GM21717 (cell line): ENCODE results near the gene NHSL1.

ENCODE experiments used
- ATAC-seq: cut with Tn5 transposase; IDR thresholded peaks from one replicate; pipeline ENCODE4 v1.9.1; 2021; ENCODE audit warnings: mild to moderate bottlenecking, moderate library complexity; ENCODE audit not compliant: unreplicated experiment

Gene NHSL1

GRCh38 chr6:138498629-138499302, 528 bp downstream of the NHSL1 start:
- ATAC-seq: no peak

GRCh38 chr6:138497286-138497685, 2.0 kb downstream of the NHSL1 start:
- ATAC-seq: no peak

DNA sequence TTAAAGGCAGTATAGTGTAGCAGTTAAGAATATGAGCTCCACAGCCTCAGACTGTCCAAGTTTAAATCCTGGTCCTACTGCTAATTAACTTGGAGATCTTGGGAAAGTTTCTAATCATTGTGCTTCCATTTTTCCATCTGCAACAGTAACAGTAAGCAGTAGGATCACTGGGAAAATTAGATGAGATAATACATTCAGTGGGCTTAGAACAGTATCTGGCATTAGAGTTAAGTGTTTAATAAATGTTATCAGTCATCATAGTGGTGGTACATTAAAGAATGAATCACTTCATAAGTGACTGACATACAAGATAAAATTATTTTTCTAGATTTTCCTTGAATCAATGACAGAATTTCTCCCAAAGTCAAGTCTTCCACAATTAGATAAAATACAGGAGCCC, 5.0 kb downstream of the NHSL1 start:
- no peak for ATAC-seq

- ATAC-seq: no peak
These were observed 5.9 kb downstream of the NHSL1 start for GRCh38 chr6:138493413-138493812.

GRCh38 chr6:138492871-138493270, 6.4 kb downstream of the NHSL1 start:
- no peak for ATAC-seq

DNA sequence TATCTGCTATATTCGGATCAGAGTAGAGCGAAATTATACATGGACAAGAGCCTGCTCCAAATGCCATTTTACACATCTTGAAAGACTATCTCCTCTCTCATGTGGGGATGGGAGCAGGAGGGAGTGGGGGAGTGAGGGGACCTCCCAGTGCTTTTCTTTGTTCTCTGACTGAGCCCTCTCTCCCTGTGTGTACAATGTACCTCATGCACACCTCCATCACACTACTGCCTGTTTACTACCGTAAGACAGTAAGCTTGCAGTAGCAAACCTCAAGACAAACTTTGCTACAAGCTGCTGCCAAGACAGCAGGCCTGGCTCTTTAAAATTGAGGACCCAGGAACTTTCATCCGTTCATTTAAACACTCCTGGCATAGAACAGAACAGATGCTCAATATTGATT, 7.2 kb downstream of the NHSL1 start:
- no peak for ATAC-seq

DNA sequence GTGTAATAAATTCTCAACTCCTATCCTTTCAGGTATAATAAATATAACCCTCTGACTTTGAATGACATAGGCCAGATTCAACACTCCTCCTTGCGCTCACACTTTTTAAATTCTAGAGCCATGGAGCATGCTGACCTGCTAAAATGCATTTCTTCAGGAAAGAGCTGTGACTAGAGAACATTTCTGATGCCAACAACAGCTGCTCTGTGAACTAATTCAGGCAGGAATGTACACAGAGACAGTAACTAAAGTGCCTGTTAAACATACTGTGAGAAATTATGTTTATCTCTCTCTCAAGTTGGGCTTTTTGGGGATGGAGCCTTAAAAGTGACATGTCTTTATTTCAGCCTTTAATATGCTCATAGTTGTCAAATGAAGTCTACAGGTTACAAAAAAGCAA, 8.3 kb downstream of the NHSL1 start:
- ATAC-seq: no peak

DNA sequence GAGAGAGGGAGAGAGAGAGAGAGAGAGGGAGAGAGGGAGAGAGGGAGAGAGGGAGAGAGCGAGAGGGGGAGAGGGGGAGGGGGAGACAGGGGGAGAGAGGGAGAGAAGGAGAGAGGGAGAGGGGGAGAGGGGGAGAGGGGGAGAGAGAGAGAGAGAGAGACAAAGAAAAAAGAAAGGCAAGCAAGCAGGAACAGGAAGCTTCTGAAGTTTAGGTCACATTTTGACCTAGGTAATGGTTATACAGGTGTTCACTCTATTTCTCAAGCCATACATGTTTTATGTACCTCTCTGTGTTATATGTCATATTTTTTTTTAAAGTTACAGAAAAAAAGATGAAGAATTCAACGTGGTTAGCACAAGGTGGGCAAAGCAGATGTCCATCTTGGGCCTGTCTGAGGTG, 9.4 kb downstream of the NHSL1 start:
- ATAC-seq: no peak

DNA sequence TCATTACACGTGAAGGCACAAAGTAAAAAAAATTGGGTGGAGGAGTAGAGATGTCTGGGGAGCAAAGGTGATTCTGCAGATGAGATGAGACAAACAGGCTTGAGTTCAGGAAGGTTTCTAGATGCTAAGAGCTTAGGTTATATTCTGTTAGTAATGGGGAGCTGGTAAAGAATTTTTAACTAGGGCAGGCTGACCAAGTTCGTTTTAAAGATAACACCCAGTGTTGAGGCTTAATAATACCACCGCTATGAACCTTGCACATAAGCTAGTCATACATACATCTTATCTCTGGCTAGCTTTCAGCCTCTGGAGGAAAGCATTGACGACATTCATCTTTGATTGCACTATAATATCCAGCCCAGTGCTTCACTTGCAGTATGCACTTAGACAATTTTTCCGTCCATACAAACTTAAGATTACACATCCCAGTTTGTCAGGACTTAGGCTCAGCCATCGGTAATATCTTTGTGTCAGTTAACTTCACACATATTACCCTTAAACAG, 12.1 kb downstream of the NHSL1 start:
- ATAC-seq: no peak

DNA sequence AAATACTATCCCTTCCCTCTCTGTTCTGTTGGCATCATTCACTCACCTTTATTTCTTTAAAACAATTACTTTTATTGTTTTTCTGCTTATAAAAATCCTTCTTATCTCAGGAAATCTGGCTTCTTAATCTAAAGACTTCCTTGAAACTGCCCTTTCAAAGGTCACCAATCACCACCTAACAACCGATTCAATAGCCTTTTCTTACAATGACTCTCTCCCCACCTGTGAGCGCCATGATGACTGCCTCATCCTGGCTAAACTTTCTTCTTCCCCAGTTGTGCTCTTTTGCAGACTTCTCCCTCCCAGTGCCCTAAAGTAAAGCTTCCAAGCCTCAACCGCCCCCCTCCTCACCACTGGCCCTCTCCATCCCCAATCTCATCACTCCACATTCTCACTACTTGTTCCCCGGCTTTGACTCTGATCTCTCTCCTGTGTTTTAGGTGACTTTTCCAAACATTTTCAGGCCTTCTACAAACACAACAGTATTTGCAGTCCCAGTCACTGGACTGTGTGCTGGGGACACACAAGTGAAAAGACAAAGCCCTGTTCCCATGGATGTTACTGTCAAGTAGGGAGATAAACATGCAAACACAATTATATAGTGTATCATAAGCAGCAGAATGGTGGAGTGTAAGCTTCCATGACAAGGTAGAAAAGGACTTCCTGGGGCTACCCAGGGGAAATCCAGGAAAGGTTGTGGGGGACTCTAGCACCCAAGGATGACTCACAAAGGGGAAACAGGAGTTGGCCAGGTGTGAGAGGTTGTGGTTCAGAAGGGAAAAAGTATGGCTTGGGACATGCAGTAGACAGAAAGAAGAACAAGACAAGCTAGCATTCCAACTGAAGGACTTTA, 12.8 kb downstream of the NHSL1 start:
- ATAC-seq: no peak

GRCh38 chr6:138485586-138486248, 13.6 kb downstream of the NHSL1 start:
- ATAC-seq: no peak

DNA sequence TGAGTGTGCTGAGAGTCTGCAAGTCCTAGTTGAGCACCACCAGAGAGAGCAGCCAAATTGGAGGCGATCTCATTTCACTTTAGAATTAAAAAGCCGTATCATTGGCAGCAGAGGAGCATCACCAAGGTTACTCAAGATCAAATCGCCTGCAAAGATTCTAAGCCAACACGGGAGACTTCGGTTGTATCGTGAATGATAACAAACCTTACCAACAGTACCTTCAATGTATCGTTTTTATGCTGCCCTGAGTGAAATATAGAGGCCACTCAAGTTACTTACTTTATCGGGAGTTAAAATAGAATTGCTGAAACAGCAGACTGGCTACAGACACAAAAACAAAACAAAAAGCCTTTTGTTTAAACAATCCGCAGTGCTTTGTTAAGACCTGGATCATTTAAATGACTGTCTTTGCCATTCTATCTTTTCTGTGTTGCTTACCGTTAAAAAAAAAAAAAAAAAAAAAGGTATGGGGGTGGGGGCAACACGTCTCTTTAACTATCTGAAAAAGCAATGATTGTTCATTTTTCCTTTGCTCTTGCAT, 14.2 kb downstream of the NHSL1 start:
- ATAC-seq: no peak

GRCh38 chr6:138484018-138484731, 15.1 kb downstream of the NHSL1 start:
- ATAC-seq: no peak

GRCh38 chr6:138482816-138483215, 16.5 kb downstream of the NHSL1 start:
- no peak for ATAC-seq

- ATAC-seq: no peak
These were observed 18.9 kb downstream of the NHSL1 start for GRCh38 chr6:138480279-138480949.

- ATAC-seq: no peak
These were observed 21.3 kb downstream of the NHSL1 start for GRCh38 chr6:138477913-138478539.

- no peak for ATAC-seq
These were observed 23.2 kb downstream of the NHSL1 start for GRCh38 chr6:138476116-138476515.

DNA sequence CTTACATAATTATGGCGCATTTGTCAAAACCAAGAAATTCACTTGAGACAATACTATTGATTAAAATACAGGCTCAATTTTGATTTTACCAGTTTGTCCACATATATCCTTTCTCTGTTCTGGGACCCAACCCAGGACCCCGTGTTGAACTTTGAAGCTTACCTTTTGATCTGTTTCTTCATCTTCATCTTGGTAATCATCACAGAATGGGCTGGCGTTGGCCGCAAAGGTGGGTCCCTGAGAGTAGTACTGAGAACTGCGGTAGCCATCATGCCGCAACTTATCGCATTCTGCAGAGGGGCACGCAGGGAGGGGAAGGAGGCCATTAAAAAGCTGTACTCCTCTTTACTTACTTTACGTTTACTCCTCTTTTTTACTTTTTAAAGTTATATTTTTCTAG, 26.1 kb downstream of the NHSL1 start:
- no peak for ATAC-seq

DNA sequence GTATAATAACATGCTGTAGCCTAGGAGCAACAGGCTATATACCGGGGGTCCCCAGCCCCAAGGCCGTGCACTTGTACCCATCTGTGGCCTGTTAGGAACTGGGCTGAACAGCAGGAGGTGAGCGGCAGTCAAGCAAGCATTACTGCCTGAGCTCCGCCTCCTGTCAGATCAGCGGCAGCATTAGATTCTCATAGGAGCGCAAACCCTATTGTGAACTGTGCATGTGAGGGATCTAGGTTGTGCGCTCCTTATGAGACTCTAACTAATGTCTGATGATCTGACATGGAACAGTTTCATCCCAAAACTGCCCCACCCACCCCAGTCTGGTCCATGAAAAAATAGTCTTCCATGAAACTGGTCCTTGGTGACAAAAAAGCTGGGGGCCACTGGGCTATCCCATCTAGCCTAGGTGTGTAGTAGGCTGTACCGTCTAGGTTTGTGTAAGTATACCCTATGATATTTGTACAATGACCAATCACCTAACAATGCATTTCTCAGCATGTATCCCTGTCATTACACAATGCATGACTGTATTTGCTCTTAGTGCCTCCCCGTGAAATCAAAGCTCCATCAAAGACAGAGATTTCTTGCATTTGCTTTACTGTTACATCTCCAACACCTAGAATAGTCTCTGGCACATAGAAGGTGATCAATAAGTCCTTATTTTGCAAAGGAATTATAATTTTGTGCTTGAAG, 30.8 kb downstream of the NHSL1 start:
- no peak for ATAC-seq
